GM12892 (cell line): ENCODE measurements around the gene LRRC8C.

Source experiments
- DNase-seq: peaks from one replicate; pipeline ENCODE4 v3.0.0; 2011; ENCODE audit not compliant: insufficient read length
- FAIRE-seq: peaks from 2 replicates; lab custom pipeline; 2011; peaks lifted over from hg19 to GRCh38; lab: Jason Lieb, UNC
- POLR2A ChIP-seq: IDR thresholded peaks from 2 replicates; pipeline ENCODE4 v1.6.1; 2011; ENCODE audit warnings: low read depth, low read length, control low read depth
- POLR2AphosphoS5 ChIP-seq: IDR thresholded peaks from 2 replicates; pipeline ENCODE4 v1.6.1; 2011; ENCODE audit warnings: low read depth, low read length, control low read depth
- TAF1 ChIP-seq: IDR thresholded peaks from 2 replicates; pipeline ENCODE4 v1.6.1; 2011; ENCODE audit warnings: low read depth, mild to moderate bottlenecking, control low read depth, low read length, borderline replicate concordance

LRRC8C gene

DNA sequence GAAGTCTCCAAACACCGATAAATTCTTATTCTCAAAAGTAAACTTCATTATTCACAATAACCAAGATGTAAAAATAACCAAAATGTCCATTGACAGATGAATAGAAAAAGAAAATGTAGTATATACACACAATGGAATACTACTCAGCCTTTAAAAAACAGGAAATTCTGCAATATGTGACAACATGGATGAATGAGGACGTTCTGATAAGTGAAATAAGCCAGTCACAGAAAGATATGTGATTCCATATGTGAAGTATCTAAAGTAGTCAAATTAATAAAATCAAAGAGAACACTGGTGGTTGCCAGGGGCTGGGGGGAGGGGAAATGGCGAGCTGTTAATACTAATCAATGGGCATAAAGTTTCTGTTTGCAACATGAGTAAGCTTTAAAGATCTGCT is 36.0 kb downstream of the LRRC8C start:
- DNase-seq (no peak), FAIRE-seq (no peak)
- TF ChIP-seq POLR2AphosphoS5 (no peak), POLR2A (no peak), TAF1 (no peak)

GRCh38 chr1:89669441-89669840 is 36.5 kb downstream of the LRRC8C start:
- FAIRE-seq, result no peak
- no peak for DNase-seq
- no peak for TF ChIP-seq POLR2A
- TF ChIP-seq POLR2AphosphoS5, result no peak
- TF ChIP-seq TAF1, result no peak

GRCh38 chr1:89670163-89670562 is 37.2 kb downstream of the LRRC8C start:
- FAIRE-seq (peak; percentile 93), DNase-seq (no peak)
- TF ChIP-seq TAF1 (no peak), POLR2AphosphoS5 (no peak), POLR2A (no peak)

GRCh38 chr1:89670711-89671110 is 37.8 kb downstream of the LRRC8C start:
- TF ChIP-seq POLR2A, result no peak
- no peak for TF ChIP-seq TAF1
- FAIRE-seq (no peak), DNase-seq (no peak)

- no peak for DNase-seq
- TF ChIP-seq POLR2A, result no peak
- TF ChIP-seq TAF1, result no peak
- TF ChIP-seq POLR2AphosphoS5, result no peak
- no peak for FAIRE-seq
Observed at GRCh38 chr1:89671775-89672488, 39.0 kb downstream of the LRRC8C start.

GRCh38 chr1:89672489-89673183 is 39.7 kb downstream of the LRRC8C start:
- DNase-seq (no peak), FAIRE-seq (peak; percentile 14)
- no peak for TF ChIP-seq POLR2A
- TF ChIP-seq POLR2AphosphoS5, result no peak
- TF ChIP-seq TAF1, result no peak

GRCh38 chr1:89673251-89673650 is 40.3 kb downstream of the LRRC8C start:
- FAIRE-seq, result no peak
- no peak for DNase-seq
- TF ChIP-seq POLR2AphosphoS5, result no peak
- TF ChIP-seq POLR2A, result no peak
- TF ChIP-seq TAF1, result no peak

GRCh38 chr1:89675677-89676076 is 42.8 kb downstream of the LRRC8C start:
- DNase-seq (no peak), FAIRE-seq (no peak)
- TF ChIP-seq POLR2AphosphoS5 (no peak), POLR2A (no peak), TAF1 (no peak)

DNA sequence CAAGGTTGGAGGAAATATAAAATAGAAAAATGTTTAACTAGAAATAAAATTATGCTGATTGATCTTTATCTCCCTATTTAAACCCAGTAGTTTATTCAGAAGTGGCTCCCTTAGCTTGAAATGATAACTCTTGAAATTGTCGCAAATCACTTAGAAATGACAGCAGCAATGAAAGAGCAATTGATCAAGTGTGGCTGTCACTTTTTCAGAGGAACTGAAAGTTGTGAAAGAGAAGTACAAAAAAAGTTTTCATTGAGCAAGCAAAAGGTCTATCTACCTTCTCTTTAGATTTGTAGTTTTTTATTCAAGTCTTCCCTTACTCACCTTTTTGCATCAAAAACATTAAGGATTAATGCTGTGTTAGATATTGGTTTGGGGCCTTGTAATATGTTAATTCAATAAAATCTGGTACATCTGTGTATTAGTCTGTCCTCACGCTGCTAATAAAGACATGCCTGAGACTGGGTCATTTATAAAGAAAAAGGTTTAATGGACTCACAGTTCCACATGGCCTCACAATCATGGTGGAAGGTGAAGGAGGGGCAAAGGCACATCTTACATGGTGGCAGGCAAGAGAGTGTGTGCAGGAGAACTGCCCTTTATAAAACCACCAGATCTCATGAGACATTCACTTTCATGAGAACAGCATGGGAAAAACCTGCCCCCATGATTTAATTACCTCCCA is 48.3 kb downstream of the LRRC8C start:
- TF ChIP-seq TAF1 (no peak), POLR2A (no peak), POLR2AphosphoS5 (no peak)
- DNase-seq (peak; percentile 21), FAIRE-seq (peak; percentile 87)

DNA sequence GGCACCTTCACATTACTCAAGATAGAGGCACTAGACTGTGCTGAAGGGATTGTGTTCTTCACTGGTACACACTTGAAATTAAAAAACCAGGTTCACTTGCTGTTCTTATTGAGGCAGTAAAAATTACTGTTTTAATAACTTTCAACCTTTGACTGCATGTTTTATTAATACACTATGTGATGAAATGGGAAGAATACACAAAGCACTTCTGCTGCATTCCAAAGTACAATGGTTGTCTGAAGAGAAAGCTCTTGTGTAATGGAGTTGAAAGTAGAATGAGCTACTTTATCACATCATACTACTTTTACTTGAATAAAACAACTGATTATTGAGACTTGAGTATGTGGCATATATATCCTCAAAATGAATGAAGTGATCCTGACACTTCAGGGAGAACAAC is 49.7 kb downstream of the LRRC8C start:
- FAIRE-seq, result no peak

GRCh38 chr1:89685461-89685860 is 52.5 kb downstream of the LRRC8C start:
- TF ChIP-seq POLR2A (no peak), TAF1 (no peak)
- DNase-seq (no peak), FAIRE-seq (no peak)

More for the DNA sequence above, 49.7 kb downstream of the LRRC8C start:
- TF ChIP-seq POLR2A (no peak), POLR2AphosphoS5 (no peak), TAF1 (no peak)
- no peak for DNase-seq
